Naive thymus-derived CD8-positive, alpha-beta T cell (primary cell): Measurements from ENCODE around the gene MT1X. TPM values are rescaled to one million over a fixed set of nuclear protein-coding genes. Genes with fewer than 3 reads are reported as not detected.

Experiments
- ATAC-seq, 2 donors: fragments of 150-1000 bp; cut with Tn5 transposase in 1 of 2; sonication (Bioruptor Pico), chemical (Tn5 transposase) in 1 of 2; 1 replicate in 1 of 2; 2 replicates in 1 of 2; pipeline ENCODE4 v1.10.0; 2021; ENCODE audit warnings: mild to moderate bottlenecking in 2 of 2, moderate library complexity in 2 of 2
- POLR2A ChIA-PET: fragments of 350-600 bp; sonication (Branson Sonifier 250); formaldehyde crosslinking; loops from one replicate; lab custom pipeline; 2021; ENCODE audit warnings: antibody characterized with exemption; lab: Charles Lee
- DNase-seq, 10 donors: peaks; one replicate each; pipeline versions ENCODE4 v3.0.0 to v3.0.0-alpha.2; 2020 to 2022
- H3K27ac Mint-ChIP-seq, 10 donors: one replicate each; pipeline ENCODE4 v1.8.0; 2020 to 2022; ENCODE audit warnings: mild to moderate bottlenecking in 10 of 10, mixed read lengths in 10 of 10, moderate library complexity in 4 of 10, inconsistent platforms in 1 of 10
- H3K27me3 Mint-ChIP-seq, 5 donors: one replicate each; pipeline ENCODE4 v1.8.0; 2021 to 2022; ENCODE audit warnings: mixed read lengths in 5 of 5
- H3K36me3 Mint-ChIP-seq, 3 donors: one replicate each; pipeline ENCODE4 v1.8.0; 2020 to 2022; ENCODE audit warnings: mixed read lengths in 3 of 3, mild to moderate bottlenecking in 2 of 3, inconsistent platforms in 1 of 3
- H3K4me1 Mint-ChIP-seq, 4 donors: one replicate each; pipeline ENCODE4 v1.8.0; 2021 to 2022; ENCODE audit warnings: mixed read lengths in 4 of 4
- H3K4me3 Mint-ChIP-seq, 10 donors: one replicate each; pipeline ENCODE4 v1.8.0; 2020 to 2022; ENCODE audit warnings: mild to moderate bottlenecking in 10 of 10, mixed read lengths in 10 of 10, moderate library complexity in 6 of 10, inconsistent platforms in 1 of 10
- H3K9me3 Mint-ChIP-seq, 9 donors: one replicate each; pipeline ENCODE4 v1.8.0; 2020 to 2022; ENCODE audit warnings: mixed read lengths in 9 of 9, mild to moderate bottlenecking in 3 of 9, inconsistent platforms in 1 of 9, moderate library complexity in 1 of 9
- polyA plus RNA-seq, 3 donors: library from polyadenylated mRNA; unstranded; fragments of 300-500 nt; fragmentation: Illumina TruSeq; gene quantifications; one replicate each; pipeline ENCODE4 v1.2.3, GENCODE V29; 2021
- total RNA-seq, 8 experiments: library from RNA in 2 of 8; stranded (reverse) in 2 of 8; gene quantifications; one replicate each; pipeline ENCODE4 v1.2.3 and lab custom pipeline; 2021 to 2026

MT1X gene
- total and polyA plus RNA-seq, 5 experiments from 2014 or later: 27.6 to 201 (median 185) TPM

- ATAC-seq: no peak
- peaks cover 5 to 12% (median 8%) of the 10 kb centered on the region in 3 donors for H3K36me3 Mint-ChIP-seq
- POLR2A ChIA-PET: interaction anchor here (0.8 to 3.6 kb wide), 4 partner anchors 17 to 166 kb away, joined by 3 to 21 read pairs (median 10); partner anchors contain the start of gene MT2A
- no peak for DNase-seq
- peaks cover 17 to 36% (median 27%) of the 10 kb centered on the region in 4 donors for H3K4me1 Mint-ChIP-seq
- H3K4me3 Mint-ChIP-seq: peak overlapping the region in 7 of 10 donors; percentile 94 to 99 (median 96)
- peak overlapping the region in 5 of 10 donors; percentile 19 to 96 (median 51) for H3K27ac Mint-ChIP-seq
- no peaks in the 10 kb centered on the region for H3K27me3 Mint-ChIP-seq
- H3K9me3 Mint-ChIP-seq: peaks cover 0 to 6% (median 3%) of the 10 kb centered on the region in 9 donors
Measured at GRCh38 chr16:56684256-56684925, 2.1 kb downstream of the MT1X start.

GRCh38 chr16:56684926-56685590 is 2.8 kb downstream of the MT1X start:
- H3K36me3 Mint-ChIP-seq: peaks cover 5 to 12% (median 8%) of the 10 kb centered on the region in 3 donors
- H3K27ac Mint-ChIP-seq: no peak overlapping the region
- no peak overlapping the region for H3K4me3 Mint-ChIP-seq
- H3K4me1 Mint-ChIP-seq: peaks cover 17 to 36% (median 27%) of the 10 kb centered on the region in 4 donors
- no peaks in the 10 kb centered on the region for H3K27me3 Mint-ChIP-seq
- ATAC-seq (no peak), DNase-seq (no peak)
- peaks cover 0 to 6% (median 3%) of the 10 kb centered on the region in 9 donors for H3K9me3 Mint-ChIP-seq
- POLR2A ChIA-PET: interaction anchor here (0.6 to 3.6 kb wide), 3 partner anchors 16 to 167 kb away, joined by 3 to 18 read pairs (median 3); no protein-coding TSS in a partner anchor

- Mint-ChIP-seq H3K4me3 (no peak overlapping the region), H3K4me1 (peaks cover 12 to 29% (median 20%) of the 10 kb centered on the region in 4 donors), H3K36me3 (peaks cover 5 to 12% (median 8%) of the 10 kb centered on the region in 3 donors), H3K9me3 (peaks cover 0 to 6% (median 3%) of the 10 kb centered on the region in 9 donors), H3K27me3 (no peaks in the 10 kb centered on the region), H3K27ac (no peak overlapping the region)
- POLR2A ChIA-PET: interaction anchor here (0.6 to 0.7 kb wide), 2 partner anchors 7 to 69 kb away, joined by 3 to 6 read pairs; no protein-coding TSS in a partner anchor
- DNase-seq: no peak
- no peak for ATAC-seq
Measured at GRCh38 chr16:56686758-56687157, 4.5 kb downstream of the MT1X start.

- POLR2A ChIA-PET: interaction anchor here (1.2 kb wide), 1 partner anchor 10 kb away, joined by 3 read pairs; no protein-coding TSS in a partner anchor
- no peak for DNase-seq
- peaks cover 5 to 9% (median 7%) of the 10 kb centered on the region in 4 donors for H3K4me1 Mint-ChIP-seq
- H3K36me3 Mint-ChIP-seq: peaks cover 5 to 12% (median 8%) of the 10 kb centered on the region in 3 donors
- H3K4me3 Mint-ChIP-seq: no peak overlapping the region
- no peak overlapping the region for H3K27ac Mint-ChIP-seq
- no peak for ATAC-seq
- no peaks in the 10 kb centered on the region for H3K27me3 Mint-ChIP-seq
- peaks cover 0 to 6% (median 3%) of the 10 kb centered on the region in 9 donors for H3K9me3 Mint-ChIP-seq
Measured at GRCh38 chr16:56688762-56689161, 6.5 kb downstream of the MT1X start.

- no peak for ATAC-seq
- H3K27ac Mint-ChIP-seq: no peak overlapping the region
- H3K9me3 Mint-ChIP-seq: peaks cover 0 to 6% (median 3%) of the 10 kb centered on the region in 9 donors
- DNase-seq: no peak
- no peaks in the 10 kb centered on the region for H3K27me3 Mint-ChIP-seq
- POLR2A ChIA-PET: interaction anchor here (1.2 kb wide), 1 partner anchor 11 kb away, joined by 3 read pairs; no protein-coding TSS in a partner anchor
- H3K4me3 Mint-ChIP-seq: no peak overlapping the region
- H3K4me1 Mint-ChIP-seq: peaks cover 2 to 5% (median 4%) of the 10 kb centered on the region in 4 donors
- peaks cover 5 to 12% (median 6%) of the 10 kb centered on the region in 3 donors for H3K36me3 Mint-ChIP-seq
Measured at GRCh38 chr16:56689171-56689570, 6.9 kb downstream of the MT1X start.

GRCh38 chr16:56690420-56691122 is 8.3 kb downstream of the MT1X start:
- POLR2A ChIA-PET: interaction anchor here (0.5 kb wide), 1 partner anchor 11 kb away, joined by 4 read pairs; no protein-coding TSS in a partner anchor
- Mint-ChIP-seq H3K27ac (no peak overlapping the region), H3K9me3 (peaks cover 0 to 6% (median 3%) of the 10 kb centered on the region in 9 donors)

GRCh38 chr16:56691885-56692284 is 9.6 kb downstream of the MT1X start:
- Mint-ChIP-seq H3K9me3 (peaks cover 0 to 2% (median 0%) of the 10 kb centered on the region in 9 donors), H3K4me1 (no peaks in the 10 kb centered on the region), H3K27ac (peak overlapping the region in 1 of 10 donors; percentile 41), H3K27me3 (no peaks in the 10 kb centered on the region), H3K36me3 (peaks cover 0 to 2% (median 0%) of the 10 kb centered on the region in 3 donors), H3K4me3 (no peak overlapping the region)
- no peak for ATAC-seq
- DNase-seq: peak in 1 of 10 donors; percentile 23
- POLR2A ChIA-PET: no interaction called here

More at GRCh38 chr16:56690420-56691122, 8.3 kb downstream of the MT1X start:
- Mint-ChIP-seq H3K27me3 (no peaks in the 10 kb centered on the region), H3K36me3 (peaks cover 4 to 12% (median 5%) of the 10 kb centered on the region in 3 donors), H3K4me3 (no peak overlapping the region), H3K4me1 (no peaks in the 10 kb centered on the region)
- ATAC-seq: no peak
- no peak for DNase-seq

- POLR2A ChIA-PET: interaction anchor here (1.1 kb wide), 1 partner anchor 12 kb away, joined by 4 read pairs; no protein-coding TSS in a partner anchor
- peaks cover 0 to 5% (median 0%) of the 10 kb centered on the region in 9 donors for H3K9me3 Mint-ChIP-seq
- no peak overlapping the region for H3K27ac Mint-ChIP-seq
- H3K4me3 Mint-ChIP-seq: no peak overlapping the region
- no peak for ATAC-seq
- H3K27me3 Mint-ChIP-seq: no peaks in the 10 kb centered on the region
- no peaks in the 10 kb centered on the region for H3K36me3 Mint-ChIP-seq
- DNase-seq: peak in 1 of 10 donors; percentile 51
- no peaks in the 10 kb centered on the region for H3K4me1 Mint-ChIP-seq
Measured at GRCh38 chr16:56695246-56695645, 13.0 kb downstream of the MT1X start.

- H3K4me3 Mint-ChIP-seq: no peak overlapping the region
- POLR2A ChIA-PET: interaction anchor here (0.6 to 1.2 kb wide), 2 partner anchors 14 to 81 kb away, joined by 3 to 5 read pairs; no protein-coding TSS in a partner anchor
- no peaks in the 10 kb centered on the region for H3K27me3 Mint-ChIP-seq
- ATAC-seq (no peak), DNase-seq (no peak)
- no peak overlapping the region for H3K27ac Mint-ChIP-seq
- peaks cover 0 to 11% (median 10%) of the 10 kb centered on the region in 4 donors for H3K4me1 Mint-ChIP-seq
- H3K9me3 Mint-ChIP-seq: peaks cover 0 to 5% (median 0%) of the 10 kb centered on the region in 9 donors
- H3K36me3 Mint-ChIP-seq: no peaks in the 10 kb centered on the region
Measured at GRCh38 chr16:56697456-56698155, 15.3 kb downstream of the MT1X start.

- peak overlapping the region in 3 of 10 donors; percentile 6 to 30 (median 29) for H3K27ac Mint-ChIP-seq
- H3K4me3 Mint-ChIP-seq: no peak overlapping the region
- H3K9me3 Mint-ChIP-seq: peaks cover 0 to 5% (median 0%) of the 10 kb centered on the region in 9 donors
- no peaks in the 10 kb centered on the region for H3K36me3 Mint-ChIP-seq
- no peaks in the 10 kb centered on the region for H3K27me3 Mint-ChIP-seq
- ATAC-seq: no peak
- DNase-seq: no peak
- POLR2A ChIA-PET: interaction anchor here (0.6 to 2.6 kb wide), 5 partner anchors 7 to 180 kb away, joined by 4 to 18 read pairs (median 7); partner anchors contain the start of gene MT1X
- H3K4me1 Mint-ChIP-seq: peaks cover 0 to 15% (median 12%) of the 10 kb centered on the region in 4 donors
Measured at GRCh38 chr16:56700195-56700594, 17.9 kb downstream of the MT1X start.

GRCh38 chr16:56700631-56701030 is 18.4 kb downstream of the MT1X start:
- ATAC-seq (no peak), DNase-seq (no peak)
- H3K4me3 Mint-ChIP-seq: no peak overlapping the region
- peak overlapping the region in 1 of 10 donors; percentile 30 for H3K27ac Mint-ChIP-seq
- peaks cover 2 to 19% (median 15%) of the 10 kb centered on the region in 4 donors for H3K4me1 Mint-ChIP-seq
- peaks cover 0 to 5% (median 0%) of the 10 kb centered on the region in 9 donors for H3K9me3 Mint-ChIP-seq
- H3K27me3 Mint-ChIP-seq: no peaks in the 10 kb centered on the region
- POLR2A ChIA-PET: interaction anchor here (0.6 to 3.4 kb wide), 6 partner anchors 8 to 180 kb away, joined by 4 to 21 read pairs (median 12); partner anchors contain the start of genes MT1X and MT2A
- H3K36me3 Mint-ChIP-seq: no peaks in the 10 kb centered on the region
